Stimulated activated CD8-positive, alpha-beta memory T cell treated with anti-CD3 and anti-CD28 coated beads, Interleukin-15, amount 100 ng/mL, for 48 hours (primary cell): ENCODE data around the gene SPATA33.
A peak's percentile ranks its signal among the peaks of the same experiment; 100 is the strongest.
"Not testable (repeated sequence)": the region's sequence is repeated elsewhere in the genome, so short reads cannot be mapped to it uniquely, and the experiment has no call there.

ENCODE experiments used
- DNase-seq, 2 donors: peaks; one replicate each; pipeline ENCODE4 v3.0.0-alpha.2; 2020; ENCODE audit warnings: low read depth in 2 of 2

Gene SPATA33

DNA sequence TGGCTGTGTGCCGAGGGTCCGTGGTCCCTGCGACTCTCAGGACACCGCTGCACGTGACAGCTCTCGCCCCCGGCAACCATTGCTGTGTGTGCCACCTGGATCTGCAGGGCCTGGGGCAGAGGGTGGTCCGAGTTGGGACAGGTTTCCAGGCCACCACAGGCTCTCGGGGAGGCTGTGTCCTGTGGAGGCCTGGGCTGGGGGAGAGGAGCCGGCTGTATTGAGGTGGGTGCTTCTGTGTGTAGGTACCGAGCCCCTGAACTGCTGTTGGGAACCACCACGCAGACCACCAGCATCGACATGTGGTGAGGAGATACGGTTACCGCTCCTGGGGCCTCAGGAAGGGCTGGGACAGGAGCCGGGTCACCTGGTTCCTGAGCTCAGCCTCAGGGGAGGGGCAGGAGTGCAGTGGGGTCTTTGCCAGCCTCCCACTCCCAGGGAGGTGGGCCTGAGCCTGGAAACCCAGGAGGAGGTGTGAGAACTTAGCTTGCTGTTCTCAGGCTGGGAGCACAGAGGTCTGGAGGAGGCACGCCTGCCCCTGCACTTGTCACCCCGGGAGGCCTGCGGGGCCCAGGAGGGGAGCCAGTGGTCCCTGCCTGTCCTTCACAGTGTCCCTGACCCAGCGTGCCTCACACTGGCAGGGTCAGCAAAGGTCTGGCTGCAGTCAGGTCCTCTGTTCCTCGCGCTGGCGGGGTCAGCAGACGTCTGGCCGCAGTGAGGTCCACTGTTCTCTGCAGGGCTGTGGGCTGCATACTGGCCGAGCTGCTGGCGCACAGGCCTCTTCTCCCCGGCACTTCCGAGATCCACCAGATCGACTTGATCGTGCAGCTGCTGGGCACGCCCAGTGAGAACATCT lies 36.5 kb downstream of the SPATA33 start:
- DNase-seq, result no peak

DNA sequence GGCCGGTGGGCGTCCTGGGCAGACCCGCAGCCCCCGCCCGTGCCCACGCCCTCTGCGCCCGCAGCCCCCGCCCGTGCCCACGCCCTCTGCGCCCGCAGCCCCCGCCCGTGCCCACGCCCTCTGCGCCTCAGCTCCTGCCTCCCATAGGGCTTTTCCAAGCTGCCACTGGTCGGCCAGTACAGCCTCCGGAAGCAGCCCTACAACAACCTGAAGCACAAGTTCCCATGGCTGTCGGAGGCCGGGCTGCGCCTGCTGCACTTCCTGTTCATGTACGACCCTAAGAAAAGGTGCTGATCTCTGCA lies 37.1 kb downstream of the SPATA33 start:
- not testable (repeated sequence) for DNase-seq

- DNase-seq, result no peak
Measured at GRCh38 chr16:89695086-89695874, 37.6 kb downstream of the SPATA33 start.

- no peak for DNase-seq
Measured at GRCh38 chr16:89695875-89696669, 38.4 kb downstream of the SPATA33 start.

GRCh38 chr16:89696670-89697128 lies 39.1 kb downstream of the SPATA33 start:
- DNase-seq, result no peak

DNA sequence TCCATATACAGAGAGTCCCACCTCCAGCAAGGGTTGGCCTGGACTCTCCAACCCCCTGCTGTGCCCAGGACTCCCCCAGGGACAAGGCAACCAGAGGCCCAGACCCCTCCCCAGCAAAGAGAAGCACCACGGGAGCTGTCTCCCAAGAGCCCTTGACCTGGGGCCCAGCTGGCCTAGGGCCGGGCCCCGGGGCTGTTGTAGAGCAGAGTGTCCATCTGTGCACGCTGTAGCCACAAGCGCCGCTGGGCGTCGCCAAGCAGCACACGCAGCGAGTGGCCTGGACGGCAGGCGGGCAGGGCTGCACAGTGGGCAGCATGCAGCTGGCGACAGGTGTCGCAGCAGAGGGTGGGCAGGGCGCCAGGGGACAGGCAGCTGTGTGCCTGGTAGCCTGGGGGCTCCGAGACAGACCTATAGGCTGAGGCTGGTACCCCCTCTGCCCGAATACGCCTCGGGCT lies 39.6 kb downstream of the SPATA33 start:
- DNase-seq, result no peak

- no peak for DNase-seq
Measured at GRCh38 chr16:89697616-89698331, 40.1 kb downstream of the SPATA33 start.

DNA sequence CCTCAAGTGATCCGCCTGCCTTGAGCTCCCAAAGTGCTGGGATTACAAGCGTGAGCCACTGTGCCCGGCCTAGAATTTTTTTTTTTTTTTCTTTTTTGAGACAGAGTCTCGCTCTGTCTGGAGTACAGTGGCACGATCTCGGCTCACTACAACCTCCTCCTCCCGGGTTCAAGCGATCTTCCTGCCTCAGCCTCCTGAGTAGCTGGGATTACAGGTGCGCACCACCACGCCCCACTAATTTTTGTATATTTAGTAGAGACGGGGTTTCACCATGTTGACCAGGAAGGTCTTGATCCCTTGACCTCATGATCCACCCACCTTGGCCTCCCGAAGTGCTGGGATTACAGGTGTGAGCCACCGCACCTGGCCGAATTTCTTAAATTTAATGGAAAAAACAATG lies 41.1 kb downstream of the SPATA33 start:
- DNase-seq, result not testable (repeated sequence)

DNA sequence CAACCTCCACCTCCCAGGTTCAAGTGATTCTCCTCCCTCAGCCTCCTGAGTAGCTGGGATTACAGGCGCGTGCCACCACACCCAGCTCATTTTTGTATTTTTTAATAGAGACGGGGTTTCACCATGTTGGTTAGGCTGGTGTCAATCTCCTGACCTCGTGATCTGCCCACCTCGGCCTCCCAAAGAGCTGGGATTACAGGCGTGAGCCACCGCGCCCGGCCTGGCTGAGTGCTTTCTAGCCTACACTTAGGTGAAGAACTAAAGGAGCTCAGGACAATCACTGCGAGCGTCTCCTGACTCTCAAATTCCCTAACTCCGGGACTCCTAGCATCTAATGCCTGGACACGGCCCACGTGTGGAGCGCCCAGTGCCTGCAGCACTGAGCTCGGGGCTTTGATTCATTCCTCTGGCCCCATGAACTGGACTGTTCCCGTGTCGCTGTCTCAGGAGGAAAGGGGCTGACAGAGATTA lies 42.0 kb downstream of the SPATA33 start:
- not testable (repeated sequence) for DNase-seq

DNA sequence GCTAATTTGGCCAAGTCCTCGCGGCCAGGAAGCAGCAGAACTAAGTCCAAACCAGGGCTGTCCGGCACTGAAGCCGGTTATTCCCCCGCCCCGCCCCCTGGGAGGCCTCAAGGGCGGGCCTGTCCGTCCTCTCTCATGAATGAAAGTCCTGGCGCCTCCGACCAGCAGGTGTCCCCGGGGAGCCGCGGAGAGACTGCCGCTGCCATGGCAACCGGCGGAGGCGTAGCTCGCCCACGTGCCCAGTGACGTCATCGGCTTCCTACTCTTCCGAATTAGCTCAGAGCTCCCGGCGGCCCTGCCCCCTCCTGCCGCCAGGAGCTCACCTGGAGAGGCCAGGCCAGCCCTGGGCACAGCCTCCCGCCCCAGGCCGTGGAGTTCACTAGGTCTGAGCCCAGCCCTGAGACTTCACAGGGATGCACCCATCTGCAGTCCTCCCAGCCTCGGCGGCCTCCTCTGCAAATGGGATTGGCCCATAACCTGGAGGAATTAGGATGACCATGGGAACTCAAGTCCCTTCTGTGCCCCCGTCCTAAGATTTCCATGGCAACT lies 42.5 kb downstream of the SPATA33 start:
- peak; percentile 95 to 96 for DNase-seq

DNA sequence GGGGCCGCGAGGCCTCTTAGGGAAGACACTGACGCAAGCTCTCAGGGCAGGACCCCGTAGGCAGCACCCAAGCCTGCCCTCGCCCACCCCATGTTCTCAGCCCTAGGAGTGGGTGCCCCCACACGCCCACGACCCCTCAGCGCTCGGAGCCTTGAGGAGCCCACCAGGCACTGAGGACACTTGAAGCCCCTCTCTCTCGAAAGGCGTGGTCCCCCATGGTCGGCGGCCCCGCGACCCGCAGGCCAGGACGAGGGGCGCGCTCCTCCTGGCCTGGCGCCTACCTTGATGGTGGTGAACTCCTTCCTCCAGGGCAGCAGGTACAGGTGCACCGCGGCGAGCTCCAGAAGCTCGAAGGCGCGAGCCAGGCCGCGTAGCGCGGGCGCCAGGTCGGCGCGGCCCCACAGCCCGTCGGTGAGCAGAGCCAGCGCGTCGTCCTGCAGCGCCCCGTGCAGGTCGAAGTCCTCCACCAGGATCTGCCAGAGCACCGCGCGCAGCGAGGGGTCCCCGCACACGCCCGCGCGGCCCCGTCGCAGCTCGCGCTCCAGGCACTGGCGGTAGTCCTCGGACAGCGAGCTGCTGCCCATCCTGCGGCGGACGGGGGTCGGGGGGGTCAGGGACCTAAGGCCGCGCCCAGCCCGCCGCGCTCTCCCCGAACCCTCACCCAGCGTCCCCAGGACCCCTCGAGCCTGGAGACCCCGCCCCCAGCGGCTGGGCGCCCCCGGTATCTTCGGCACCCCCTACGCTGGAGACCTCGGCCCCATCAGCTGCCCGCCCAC lies 43.2 kb downstream of the SPATA33 start:
- no peak for DNase-seq

- peak; percentile 92 to 95 for DNase-seq
Measured at GRCh38 chr16:89701425-89702406, 44.1 kb downstream of the SPATA33 start, which contains the start of gene SPATA2L. Gene SPATA2L, minus strand, starts transcription at chr16:89701705. Its CDS starts 473 bp downstream, at chr16:89701232.

GRCh38 chr16:89704281-89704680 lies 46.6 kb downstream of the SPATA33 start:
- no peak for DNase-seq

- no peak for DNase-seq
Measured at GRCh38 chr16:89705006-89705405, 47.4 kb downstream of the SPATA33 start.

DNA sequence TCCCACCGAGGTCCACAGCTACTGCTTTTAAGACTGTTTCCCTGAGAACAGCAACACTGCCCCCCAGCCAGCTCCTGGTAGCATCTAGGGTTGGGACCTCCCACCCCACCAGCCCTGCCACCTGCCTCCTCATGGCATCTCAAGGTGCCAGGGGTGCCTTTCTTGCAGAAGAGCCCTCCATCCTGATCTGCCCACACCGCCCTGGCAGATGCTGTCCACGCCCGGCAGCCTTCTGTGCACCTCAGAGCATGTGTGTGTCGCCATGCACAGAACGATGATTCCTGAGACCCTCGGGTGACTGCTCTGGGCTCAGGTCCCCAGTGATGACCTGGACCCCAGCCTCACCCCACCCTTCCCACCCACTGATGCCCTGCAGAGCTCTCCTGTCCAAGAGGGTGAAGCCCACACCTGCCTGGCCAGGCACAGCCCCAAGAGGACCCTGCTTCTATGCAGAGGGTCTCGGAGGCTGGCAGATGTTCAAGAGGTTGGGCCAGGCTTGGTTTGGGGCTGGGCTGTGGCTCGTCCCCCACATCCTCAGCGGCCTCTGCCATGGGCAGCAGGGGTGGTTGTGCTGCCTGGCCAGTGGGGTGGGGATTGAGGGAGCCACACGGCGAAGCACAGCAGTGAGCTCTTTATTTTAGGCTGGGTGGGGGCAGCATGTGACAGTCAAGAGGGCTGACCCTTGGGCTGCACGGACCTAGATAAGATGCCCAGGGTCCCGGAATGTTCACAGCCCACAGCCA lies 49.1 kb downstream of the SPATA33 start:
- DNase-seq, result no peak

GRCh38 chr16:89707695-89708094 lies 50.1 kb downstream of the SPATA33 start:
- no peak for DNase-seq

DNA sequence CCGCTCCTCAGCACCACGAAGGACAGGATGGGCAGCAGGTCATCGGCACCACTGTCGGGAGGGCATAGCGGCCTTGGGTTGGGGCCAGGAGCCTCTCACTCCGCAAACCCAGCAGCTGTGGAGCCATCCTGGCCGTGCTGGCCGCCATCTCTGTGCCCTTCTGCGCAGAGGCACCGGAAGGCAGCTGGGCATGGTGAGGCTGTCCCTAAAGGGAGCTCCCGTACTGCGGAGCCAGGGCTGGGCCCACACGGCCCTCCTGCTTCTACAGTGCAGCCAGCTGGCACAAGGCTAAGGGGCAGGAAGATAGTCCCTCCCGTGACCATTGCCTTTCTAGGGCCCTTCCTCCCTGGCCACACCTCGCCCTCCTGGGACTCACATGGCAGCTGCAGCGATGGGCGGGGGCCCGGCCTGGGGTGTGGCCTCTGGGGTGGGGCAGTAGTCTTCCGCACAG lies 50.9 kb downstream of the SPATA33 start:
- DNase-seq, result no peak

DNA sequence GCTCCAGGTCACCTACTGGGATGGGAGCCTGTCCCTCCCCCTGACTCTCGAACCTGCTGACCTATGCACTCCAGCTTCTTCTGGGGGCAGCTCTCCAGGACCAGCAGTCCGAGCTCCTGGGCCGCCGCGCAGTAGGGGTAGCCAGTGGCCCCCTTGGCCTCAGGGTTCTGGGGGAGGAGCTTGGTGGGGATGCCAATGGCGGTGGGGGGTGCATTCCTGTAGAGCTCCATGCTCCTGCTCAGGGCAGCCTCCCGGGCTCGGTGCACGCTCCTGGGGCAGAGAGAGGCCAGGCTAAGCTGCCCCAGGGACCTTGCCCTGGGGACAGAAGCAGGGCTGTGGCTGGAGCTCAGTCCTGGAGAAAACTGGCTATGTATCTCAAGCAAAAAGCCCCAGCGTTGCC lies 51.5 kb downstream of the SPATA33 start:
- DNase-seq, result no peak
